KMS-11 (cell line): ENCODE results near the gene LPAR1.

ENCODE experiments used
- H2AFZ ChIP-seq: fragments of 200-600 bp; sonication (generic); 2 replicates; pipeline ENCODE4 v1.6.1; 2016; ENCODE audit warnings: antibody characterized with exemption, mixed run types, low read depth
- H3K27ac ChIP-seq: fragments of 200-600 bp; sonication (generic); 2 replicates; pipeline ENCODE4 v1.6.1; 2016; ENCODE audit warnings: mild to moderate bottlenecking, mixed run types
- H3K27me3 ChIP-seq: fragments of 200-600 bp; sonication (generic); 2 replicates; pipeline ENCODE4 v1.6.1; 2017; ENCODE audit warnings: mild to moderate bottlenecking, low read depth, mixed run types, moderate library complexity; ENCODE audit not compliant: insufficient read depth
- H3K36me3 ChIP-seq: fragments of 200-600 bp; sonication (generic); 2 replicates; pipeline ENCODE4 v1.6.1; 2017; ENCODE audit warnings: mild to moderate bottlenecking, mixed run types; ENCODE audit not compliant: insufficient read depth
- H3K4me1 ChIP-seq: fragments of 200-600 bp; sonication (generic); 2 replicates; pipeline ENCODE4 v1.6.1; 2016; ENCODE audit warnings: mild to moderate bottlenecking, low read depth, mixed run types; ENCODE audit not compliant: poor library complexity, severe bottlenecking
- H3K4me2 ChIP-seq: fragments of 200-600 bp; sonication (generic); 2 replicates; pipeline ENCODE4 v1.7.0; 2016; ENCODE audit warnings: mild to moderate bottlenecking, mixed run types
- H3K4me3 ChIP-seq: fragments of 200-600 bp; sonication (generic); IDR thresholded peaks from 2 replicates; pipeline ENCODE4 v1.6.1; 2017; ENCODE audit warnings: low read depth, low read length, mixed read lengths; ENCODE audit not compliant: insufficient read depth
- H3K79me2 ChIP-seq: fragments of 200-600 bp; sonication (generic); 2 replicates; pipeline ENCODE4 v1.6.1; 2016; ENCODE audit warnings: low read depth, mixed run types; ENCODE audit not compliant: insufficient read depth
- H3K9ac ChIP-seq: fragments of 200-600 bp; sonication (generic); 2 replicates; pipeline ENCODE4 v1.6.1; 2016; ENCODE audit warnings: mild to moderate bottlenecking, mixed run types
- H4K20me1 ChIP-seq: fragments of 200-600 bp; sonication (generic); 2 replicates; pipeline ENCODE4 v1.6.1; 2016; ENCODE audit warnings: mild to moderate bottlenecking, mixed run types; ENCODE audit not compliant: insufficient read depth
- CTCF ChIP-seq: fragments of 200-600 bp; sonication (generic); conservative IDR thresholded peaks from 2 replicates; pipeline ENCODE4 v1.6.1; 2017; ENCODE audit warnings: low read depth, mild to moderate bottlenecking, antibody characterized with exemption, low read length, moderate library complexity, mixed read lengths

Gene LPAR1

DNA sequence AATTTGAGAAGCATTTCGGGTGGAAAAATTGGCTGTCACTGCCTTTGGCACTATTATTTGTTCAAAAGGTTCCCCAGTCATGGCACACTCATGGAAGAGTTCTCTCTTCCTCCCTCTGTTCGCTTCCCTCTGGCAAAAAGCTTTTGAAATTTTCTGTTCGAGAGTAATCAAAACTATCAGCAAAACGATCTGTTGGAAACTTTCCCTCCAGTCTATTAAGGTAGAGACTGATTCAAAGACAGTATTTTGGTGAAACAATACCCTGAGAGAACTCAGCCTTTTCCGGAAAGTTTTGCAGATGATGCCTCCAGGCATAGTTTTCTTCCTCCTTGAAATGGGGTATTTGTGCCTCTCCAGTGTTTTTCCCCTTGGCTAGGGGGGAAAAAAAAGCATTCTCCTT is 3.6 kb upstream of the LPAR1 start:
- Histone ChIP-seq H3K36me3 (no peaks in the 10 kb centered on the region), H3K79me2 (no peaks in the 10 kb centered on the region), H3K4me2 (no peak overlapping the region), H4K20me1 (no peaks in the 10 kb centered on the region), H3K4me3 (no peak overlapping the region), H3K27me3 (no peaks in the 10 kb centered on the region), H3K4me1 (no peaks in the 10 kb centered on the region), H3K9ac (no peak overlapping the region), H3K27ac (no peak overlapping the region), H2AFZ (no peak overlapping the region)
- TF ChIP-seq CTCF, result no peak

- Histone ChIP-seq H4K20me1 (no peaks in the 10 kb centered on the region), H3K79me2 (no peaks in the 10 kb centered on the region), H3K27me3 (no peaks in the 10 kb centered on the region), H3K36me3 (no peaks in the 10 kb centered on the region), H3K4me2 (no peak overlapping the region), H3K27ac (no peak overlapping the region), H3K4me3 (no peak overlapping the region), H2AFZ (no peak overlapping the region), H3K4me1 (no peaks in the 10 kb centered on the region), H3K9ac (no peak overlapping the region)
- no peak for TF ChIP-seq CTCF
Observed at GRCh38 chr9:111040494-111040893, 2.2 kb upstream of the LPAR1 start.

- H3K36me3 ChIP-seq, result no peaks in the 10 kb centered on the region
- TF ChIP-seq CTCF, result no peak
- H3K4me1 ChIP-seq, result no peaks in the 10 kb centered on the region
- H2AFZ ChIP-seq, result no peak overlapping the region
- H3K27ac ChIP-seq, result no peak overlapping the region
- H3K4me3 ChIP-seq, result no peak overlapping the region
- no peaks in the 10 kb centered on the region for H3K79me2 ChIP-seq
- H3K27me3 ChIP-seq, result no peaks in the 10 kb centered on the region
- no peaks in the 10 kb centered on the region for H4K20me1 ChIP-seq
- H3K4me2 ChIP-seq, result no peak overlapping the region
- H3K9ac ChIP-seq, result no peak overlapping the region
Observed at GRCh38 chr9:111039231-111039906, 1.1 kb upstream of the LPAR1 start.

DNA sequence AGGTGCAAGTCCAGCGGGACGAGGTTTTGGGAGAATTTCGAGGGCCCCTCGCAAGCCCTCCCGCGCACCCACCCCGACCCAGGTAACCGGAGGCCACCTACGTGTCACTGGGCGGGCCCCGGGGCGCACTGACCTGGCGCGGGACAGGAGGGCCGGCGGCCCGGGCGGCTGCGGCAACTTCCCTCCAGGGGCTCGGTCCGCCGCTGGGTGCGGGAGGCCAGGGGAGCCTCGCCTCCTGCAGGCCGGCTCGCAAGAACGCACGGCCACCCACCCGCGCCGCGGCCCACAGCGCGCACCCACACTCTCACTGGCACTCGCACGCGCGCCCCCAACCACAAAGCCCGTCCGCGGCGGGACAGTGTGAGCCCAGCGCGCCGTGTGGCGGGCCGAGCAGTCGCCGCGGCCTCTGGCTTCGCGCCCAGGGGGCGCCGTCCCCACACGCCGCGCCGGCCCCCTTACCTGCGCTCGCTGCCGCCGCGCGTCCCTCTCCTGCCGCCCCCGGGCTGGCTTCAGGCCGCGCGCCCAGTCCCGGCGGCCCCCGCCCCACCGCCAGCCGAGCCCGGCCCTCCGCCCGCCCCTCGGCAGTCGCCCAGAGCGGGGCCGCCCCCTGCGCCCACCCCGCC is 451 bp downstream of the LPAR1 start:
- Histone ChIP-seq H3K79me2 (no peaks in the 10 kb centered on the region), H3K27me3 (no peaks in the 10 kb centered on the region), H3K4me2 (peak overlapping the region; percentile 63; the same call in 1 of the 2 replicates), H3K9ac (no peak overlapping the region), H2AFZ (peak overlapping the region; percentile 67), H3K36me3 (no peaks in the 10 kb centered on the region), H4K20me1 (no peaks in the 10 kb centered on the region), H3K4me1 (no peaks in the 10 kb centered on the region), H3K27ac (no peak overlapping the region), H3K4me3 (no peak overlapping the region)
- TF ChIP-seq CTCF, result no peak
